ENCODE measurements around the gene PPP1R12B. TPM values are rescaled to one million over a fixed set of nuclear protein-coding genes. Genes with fewer than 3 reads are reported as not detected.
A peak's percentile ranks its signal among the peaks of the same experiment; 100 is the strongest.
"Not testable (repeated sequence)": the region's sequence is repeated elsewhere in the genome, so short reads cannot be mapped to it uniquely, and the experiment has no call there.

The PPP1R12B gene
- total RNA-seq, 1 donor: 20.6 TPM

DNA sequence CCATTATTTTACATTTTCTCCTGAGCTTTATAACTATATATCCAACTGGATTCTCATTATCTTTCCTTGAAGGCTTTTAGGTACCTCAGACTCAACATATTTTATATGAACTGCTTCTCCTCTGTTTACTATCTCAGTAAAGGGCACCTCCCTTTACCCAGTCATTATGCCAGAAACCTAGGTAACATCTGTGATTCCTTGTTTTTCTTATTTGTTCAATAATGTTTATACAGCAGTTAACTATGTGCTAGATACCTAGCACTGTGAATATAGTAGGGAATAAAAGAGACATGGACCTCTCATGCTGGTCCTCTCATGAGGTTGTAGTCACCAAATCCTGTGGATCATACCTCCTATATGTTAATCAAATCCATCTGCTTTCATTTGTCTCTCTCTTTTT is 25.6 kb downstream of the PPP1R12B start:
- Histone ChIP-seq H3K27me3 (ENCODE audit: insufficient read depth, low read length) (no peaks in the 10 kb centered on the region), H3K36me3 (ENCODE audit: insufficient read depth, low read length) (no peaks in the 10 kb centered on the region), H3K4me2 (ENCODE audit: insufficient read depth, low read length) (no peak overlapping the region), H4K20me1 (ENCODE audit: insufficient read depth, low read length) (no peaks in the 10 kb centered on the region), H3K79me2 (ENCODE audit: insufficient read depth, low read length) (peaks cover 7% of the 10 kb centered on the region), H3K4me3 (ENCODE audit: insufficient read depth, low read length) (no peak overlapping the region), H2AFZ (ENCODE audit: low read length) (no peak overlapping the region), H3K27ac (ENCODE audit: low read depth, low read length) (no peak overlapping the region), H3K4me1 (ENCODE audit: insufficient read depth, low read length) (no peaks in the 10 kb centered on the region), H3K9me3 (ENCODE audit: low read depth, low read length) (no peaks in the 10 kb centered on the region)
- TF ChIP-seq, protein P1, sequence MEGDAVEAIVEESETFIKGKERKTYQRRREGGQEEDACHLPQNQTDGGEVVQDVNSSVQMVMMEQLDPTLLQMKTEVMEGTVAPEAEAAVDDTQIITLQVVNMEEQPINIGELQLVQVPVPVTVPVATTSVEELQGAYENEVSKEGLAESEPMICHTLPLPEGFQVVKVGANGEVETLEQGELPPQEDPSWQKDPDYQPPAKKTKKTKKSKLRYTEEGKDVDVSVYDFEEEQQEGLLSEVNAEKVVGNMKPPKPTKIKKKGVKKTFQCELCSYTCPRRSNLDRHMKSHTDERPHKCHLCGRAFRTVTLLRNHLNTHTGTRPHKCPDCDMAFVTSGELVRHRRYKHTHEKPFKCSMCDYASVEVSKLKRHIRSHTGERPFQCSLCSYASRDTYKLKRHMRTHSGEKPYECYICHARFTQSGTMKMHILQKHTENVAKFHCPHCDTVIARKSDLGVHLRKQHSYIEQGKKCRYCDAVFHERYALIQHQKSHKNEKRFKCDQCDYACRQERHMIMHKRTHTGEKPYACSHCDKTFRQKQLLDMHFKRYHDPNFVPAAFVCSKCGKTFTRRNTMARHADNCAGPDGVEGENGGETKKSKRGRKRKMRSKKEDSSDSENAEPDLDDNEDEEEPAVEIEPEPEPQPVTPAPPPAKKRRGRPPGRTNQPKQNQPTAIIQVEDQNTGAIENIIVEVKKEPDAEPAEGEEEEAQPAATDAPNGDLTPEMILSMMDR (IDR thresholded peaks at IDR 0.05; ENCODE audit: extremely low read depth, low read depth, low read length): no peak
- no peak for DNase-seq (ENCODE audit: insufficient read length, low spot score, missing footprints)

DNA sequence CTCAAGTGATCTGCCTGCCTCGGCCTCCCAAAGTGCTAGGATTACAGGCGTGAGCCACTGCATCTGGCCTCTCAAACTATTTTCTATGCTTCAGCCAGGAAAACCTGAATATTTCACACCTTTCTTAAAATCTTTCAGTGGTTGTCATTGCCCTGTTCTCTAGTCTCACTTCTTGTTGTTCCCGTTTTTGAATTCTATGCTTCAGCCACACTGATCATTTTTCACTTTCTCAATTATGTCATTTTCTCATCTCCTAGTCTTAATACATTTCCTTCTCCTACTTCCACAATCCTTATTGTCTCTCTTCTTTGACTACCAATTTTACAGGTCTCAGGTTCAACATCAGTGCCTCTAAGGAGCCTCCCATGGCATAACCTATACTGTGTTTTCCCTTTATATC is 26.7 kb downstream of the PPP1R12B start:
- not testable (repeated sequence) for H3K27me3 ChIP-seq (ENCODE audit: insufficient read depth, low read length); H3K79me2 ChIP-seq (ENCODE audit: insufficient read depth, low read length); H3K9me3 ChIP-seq (ENCODE audit: low read depth, low read length); H3K4me2 ChIP-seq (ENCODE audit: insufficient read depth, low read length); H3K27ac ChIP-seq (ENCODE audit: low read depth, low read length); H2AFZ ChIP-seq (ENCODE audit: low read length); H3K36me3 ChIP-seq (ENCODE audit: insufficient read depth, low read length); H3K4me3 ChIP-seq (ENCODE audit: insufficient read depth, low read length); DNase-seq (ENCODE audit: insufficient read length, low spot score, missing footprints); H3K4me1 ChIP-seq (ENCODE audit: insufficient read depth, low read length); H4K20me1 ChIP-seq (ENCODE audit: insufficient read depth, low read length)

DNA sequence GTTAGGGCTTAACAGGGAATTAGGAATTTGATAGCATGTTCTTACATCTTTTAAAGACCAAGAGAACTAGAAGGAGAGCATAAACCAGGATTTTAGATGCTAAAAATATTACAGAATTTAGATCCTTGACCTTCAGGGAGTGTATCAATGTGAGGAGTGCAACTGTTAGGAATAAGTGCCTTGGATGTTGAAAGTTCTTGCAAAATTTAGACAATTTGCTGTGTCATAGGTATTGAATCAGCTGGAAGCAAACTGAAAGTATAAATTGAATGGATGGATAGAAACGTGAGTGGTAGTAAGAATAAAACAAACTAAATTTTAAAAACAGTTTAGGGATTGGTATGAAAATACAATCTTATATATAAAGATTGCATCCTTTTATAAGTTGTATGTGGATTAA is 27.7 kb downstream of the PPP1R12B start:
- Histone ChIP-seq H3K4me1 (ENCODE audit: insufficient read depth, low read length) (peaks cover 6% of the 10 kb centered on the region), H3K27ac (ENCODE audit: low read depth, low read length) (no peak overlapping the region), H3K36me3 (ENCODE audit: insufficient read depth, low read length) (no peaks in the 10 kb centered on the region), H3K4me2 (ENCODE audit: insufficient read depth, low read length) (peak overlapping the region; percentile 55), H3K27me3 (ENCODE audit: insufficient read depth, low read length) (no peaks in the 10 kb centered on the region), H3K4me3 (ENCODE audit: insufficient read depth, low read length) (no peak overlapping the region), H3K79me2 (ENCODE audit: insufficient read depth, low read length) (peaks cover 10% of the 10 kb centered on the region), H4K20me1 (ENCODE audit: insufficient read depth, low read length) (peaks cover 4% of the 10 kb centered on the region), H3K9me3 (ENCODE audit: low read depth, low read length) (no peaks in the 10 kb centered on the region), H2AFZ (ENCODE audit: low read length) (no peak overlapping the region)
- DNase-seq (ENCODE audit: insufficient read length, low spot score, missing footprints): no peak
- TF ChIP-seq, protein P1 (IDR thresholded peaks at IDR 0.05; ENCODE audit: extremely low read depth, low read depth, low read length): no peak

DNA sequence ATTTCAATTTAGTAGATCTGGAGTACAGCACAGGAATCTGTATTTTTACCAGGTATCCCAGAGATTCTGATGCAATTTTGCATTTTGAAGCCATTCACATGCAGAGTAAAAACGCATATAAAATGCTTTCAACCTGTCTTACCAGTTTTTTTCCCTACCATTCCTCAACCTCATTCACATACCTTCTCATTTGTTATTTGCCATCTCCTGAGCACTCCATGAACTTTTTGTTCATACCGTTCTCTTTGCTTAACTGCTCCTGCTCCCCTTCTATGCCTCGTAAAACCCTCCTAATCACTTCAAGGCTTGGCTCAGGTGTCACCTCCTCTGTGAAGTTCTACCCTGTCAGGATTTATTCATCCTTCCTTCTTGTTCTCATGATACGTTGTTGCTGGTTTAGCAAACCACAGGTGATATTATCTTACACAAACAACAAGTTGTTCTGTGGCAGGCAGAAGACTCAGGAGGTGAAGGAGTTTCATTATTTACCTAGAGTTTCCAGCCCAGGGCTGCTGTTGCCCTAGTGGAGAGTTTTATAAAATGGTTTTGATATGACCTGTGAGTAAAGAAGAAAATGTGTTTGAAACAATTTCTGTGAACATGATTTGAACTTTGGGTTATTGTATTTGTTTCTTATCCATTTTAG is 31.5 kb downstream of the PPP1R12B start:
- not testable (repeated sequence) for DNase-seq (ENCODE audit: insufficient read length, low spot score, missing footprints); H3K9me3 ChIP-seq (ENCODE audit: low read depth, low read length); H2AFZ ChIP-seq (ENCODE audit: low read length); H3K4me1 ChIP-seq (ENCODE audit: insufficient read depth, low read length); H3K4me3 ChIP-seq (ENCODE audit: insufficient read depth, low read length); H4K20me1 ChIP-seq (ENCODE audit: insufficient read depth, low read length); H3K27ac ChIP-seq (ENCODE audit: low read depth, low read length); H3K4me2 ChIP-seq (ENCODE audit: insufficient read depth, low read length); H3K36me3 ChIP-seq (ENCODE audit: insufficient read depth, low read length); H3K27me3 ChIP-seq (ENCODE audit: insufficient read depth, low read length)
- TF ChIP-seq, protein P1 (IDR thresholded peaks at IDR 0.05; ENCODE audit: extremely low read depth, low read depth, low read length): peak; percentile 26
- H3K79me2 ChIP-seq (ENCODE audit: insufficient read depth, low read length): peaks cover 12% of the 10 kb centered on the region

DNA sequence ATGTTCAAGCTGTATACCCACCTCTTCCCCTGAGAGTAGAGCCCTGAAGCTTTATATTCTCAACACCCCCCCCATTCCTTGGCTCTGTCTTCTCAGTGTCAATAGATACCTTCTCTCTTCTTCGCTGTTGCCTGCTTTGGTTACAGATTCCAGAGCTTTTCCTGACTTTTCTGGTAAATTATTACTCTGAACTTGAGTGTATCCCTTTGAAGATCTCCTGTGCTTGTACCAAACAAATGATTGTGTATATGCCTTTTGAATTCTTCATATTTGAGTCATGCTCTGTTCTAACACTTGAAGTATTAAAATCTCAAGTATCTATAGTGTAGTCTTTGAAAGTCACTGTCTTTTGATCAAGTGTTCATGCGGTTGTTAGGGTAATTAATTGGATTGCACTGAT is 32.0 kb downstream of the PPP1R12B start:
- not testable (repeated sequence) for H3K4me1 ChIP-seq (ENCODE audit: insufficient read depth, low read length); H4K20me1 ChIP-seq (ENCODE audit: insufficient read depth, low read length); DNase-seq (ENCODE audit: insufficient read length, low spot score, missing footprints); H3K36me3 ChIP-seq (ENCODE audit: insufficient read depth, low read length); H3K27me3 ChIP-seq (ENCODE audit: insufficient read depth, low read length); H3K27ac ChIP-seq (ENCODE audit: low read depth, low read length); H3K9me3 ChIP-seq (ENCODE audit: low read depth, low read length); H2AFZ ChIP-seq (ENCODE audit: low read length); H3K4me3 ChIP-seq (ENCODE audit: insufficient read depth, low read length); H3K4me2 ChIP-seq (ENCODE audit: insufficient read depth, low read length)
- peaks cover 12% of the 10 kb centered on the region for H3K79me2 ChIP-seq (ENCODE audit: insufficient read depth, low read length)

DNA sequence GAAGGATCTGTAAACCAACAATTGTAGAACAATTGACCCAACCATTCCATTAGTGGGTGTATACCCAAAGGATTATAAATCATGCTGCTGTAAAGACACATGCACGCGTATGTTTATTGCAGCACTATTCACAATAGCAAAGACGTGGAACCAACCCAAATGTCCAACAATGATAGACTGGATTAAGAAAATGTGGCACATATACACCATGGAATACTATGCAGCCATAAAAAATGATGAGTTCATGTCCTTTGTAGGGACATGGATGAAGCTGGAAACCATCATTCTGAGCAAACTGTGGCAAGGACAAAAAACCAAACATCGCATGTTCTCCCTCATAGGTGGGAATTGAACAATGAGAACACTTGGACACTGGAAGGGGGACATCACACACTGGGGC is 33.4 kb downstream of the PPP1R12B start:
- H3K4me1 ChIP-seq (ENCODE audit: insufficient read depth, low read length); H3K36me3 ChIP-seq (ENCODE audit: insufficient read depth, low read length); H3K27ac ChIP-seq (ENCODE audit: low read depth, low read length); DNase-seq (ENCODE audit: insufficient read length, low spot score, missing footprints); H3K9me3 ChIP-seq (ENCODE audit: low read depth, low read length); H3K4me3 ChIP-seq (ENCODE audit: insufficient read depth, low read length); H3K27me3 ChIP-seq (ENCODE audit: insufficient read depth, low read length); H3K79me2 ChIP-seq (ENCODE audit: insufficient read depth, low read length); H4K20me1 ChIP-seq (ENCODE audit: insufficient read depth, low read length); H3K4me2 ChIP-seq (ENCODE audit: insufficient read depth, low read length); H2AFZ ChIP-seq (ENCODE audit: low read length): not testable (repeated sequence)

DNA sequence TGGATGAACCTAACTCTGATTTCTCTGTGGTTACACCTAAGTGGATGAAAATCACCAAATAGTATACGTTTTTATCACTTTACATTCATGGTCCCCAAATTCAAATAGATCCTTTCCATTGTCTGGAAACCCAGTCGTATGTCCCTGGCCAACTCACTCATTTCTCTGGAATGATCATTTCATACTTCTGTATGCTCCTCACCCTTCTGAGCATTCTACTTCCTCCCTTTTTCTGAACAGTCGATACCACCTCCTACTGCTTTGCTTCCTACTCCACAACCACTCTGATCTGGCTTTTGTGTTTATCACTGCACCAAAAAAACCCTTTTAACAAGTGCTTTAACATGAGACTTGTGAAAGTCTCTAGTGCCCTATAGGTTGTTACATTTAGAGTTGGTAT is 47.3 kb downstream of the PPP1R12B start:
- peak overlapping the region; percentile 20 for H2AFZ ChIP-seq (ENCODE audit: low read length)
- H3K36me3 ChIP-seq (ENCODE audit: insufficient read depth, low read length); H4K20me1 ChIP-seq (ENCODE audit: insufficient read depth, low read length); H3K4me3 ChIP-seq (ENCODE audit: insufficient read depth, low read length); H3K9me3 ChIP-seq (ENCODE audit: low read depth, low read length); H3K79me2 ChIP-seq (ENCODE audit: insufficient read depth, low read length); H3K27me3 ChIP-seq (ENCODE audit: insufficient read depth, low read length): not testable (repeated sequence)
- H3K27ac ChIP-seq (ENCODE audit: low read depth, low read length): peak overlapping the region; percentile 15
- peak; percentile 81 for DNase-seq (ENCODE audit: insufficient read length, low spot score, missing footprints)
- H3K4me2 ChIP-seq (ENCODE audit: insufficient read depth, low read length): peak overlapping the region; percentile 62
- peaks cover 13% of the 10 kb centered on the region for H3K4me1 ChIP-seq (ENCODE audit: insufficient read depth, low read length)

All from osteoblast (primary cell).